Measurements from ENCODE around the gene DDX28. TPM values are rescaled to one million over a fixed set of nuclear protein-coding genes. Genes with fewer than 3 reads are reported as not detected.

DDX28 gene
- total and polyA plus RNA-seq, 2 of the 4 experiments (the other 2 are of a cell fraction): 9.2 to 10.0 TPM

- peaks cover 14% of the 10 kb centered on the region for H3K9me1 ChIP-seq (ENCODE audit: insufficient read depth, low read length)
- H3K79me1 ChIP-seq (ENCODE audit: low read depth in 1 of 2, low read length in 2 of 2): 0 out of 4 replicates have a peak, but pooled peaks cover 0 to 5% of the 10 kb centered on the region in 2 experiments
- H2AFZ ChIP-seq (replicated peaks; ENCODE audit: low read length, poor library complexity): no peak overlapping the region
- H4K5ac ChIP-seq (ENCODE audit: low read depth, low read length): no peak overlapping the region
- H3K4me1 ChIP-seq (ENCODE audit: control insufficient read depth, insufficient read depth, low read length): peaks cover 16% of the 10 kb centered on the region
- no peak overlapping the region for H3K23ac ChIP-seq (ENCODE audit: low read depth, low read length)
- no peak overlapping the region for H2AK9ac ChIP-seq (replicated peaks; ENCODE audit: low read depth, low read length, poor library complexity)
- BruUV-seq (replicated peaks): no TSS peak
- dilution Hi-C loops (cut with HindIII; ENCODE audit: low sequenced_read_pairs, unreplicated experiment) (no loop called here), intact Hi-C loops (cut with micrococcal nuclease) (no loop called here), in situ Hi-C loops (cut with MboI; ENCODE audit: low sequenced_read_pairs) (no loop called here)
- H3K56ac ChIP-seq (ENCODE audit: extremely low read depth, insufficient read depth, low read length): no peak overlapping the region
- H3K27ac ChIP-seq (ENCODE audit: insufficient read depth, low read length): no peak overlapping the region
- H3K14ac ChIP-seq (replicated peaks; ENCODE audit: low read depth, low read length): no peak overlapping the region
- no peak overlapping the region for H2BK120ac ChIP-seq (ENCODE audit: low read depth, low read length)
- H3K4me2 ChIP-seq (ENCODE audit: low read depth, low read length): no peak overlapping the region
- TF ChIP-seq, protein P1, sequence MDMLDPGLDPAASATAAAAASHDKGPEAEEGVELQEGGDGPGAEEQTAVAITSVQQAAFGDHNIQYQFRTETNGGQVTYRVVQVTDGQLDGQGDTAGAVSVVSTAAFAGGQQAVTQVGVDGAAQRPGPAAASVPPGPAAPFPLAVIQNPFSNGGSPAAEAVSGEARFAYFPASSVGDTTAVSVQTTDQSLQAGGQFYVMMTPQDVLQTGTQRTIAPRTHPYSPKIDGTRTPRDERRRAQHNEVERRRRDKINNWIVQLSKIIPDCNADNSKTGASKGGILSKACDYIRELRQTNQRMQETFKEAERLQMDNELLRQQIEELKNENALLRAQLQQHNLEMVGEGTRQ (IDR thresholded peaks at IDR 0.05; ENCODE audit: low read depth, low read length): no peak
- TF ChIP-seq MAFK (IDR thresholded peaks at IDR 0.05; ENCODE audit: low read depth, low read length) (no peak), FOS (IDR thresholded peaks at IDR 0.05; ENCODE audit: low read depth, low read length) (no peak), NFE2L2 (IDR thresholded peaks at IDR 0.05; ENCODE audit: low read depth, low read length) (no peak), SMC3 (IDR thresholded peaks at IDR 0.05; ENCODE audit: low read depth, low read length) (no peak), MXI1 (IDR thresholded peaks at IDR 0.05; ENCODE audit: borderline replicate concordance, low read depth, low read length) (no peak), RCOR1 (IDR thresholded peaks at IDR 0.05; ENCODE audit: insufficient replicate concordance, low read length) (no peak), MAZ (IDR thresholded peaks at IDR 0.05; ENCODE audit: borderline replicate concordance, low read depth, low read length) (no peak), RAD21 (IDR thresholded peaks at IDR 0.05; ENCODE audit: low read length) (no peak), BHLHE40 (IDR thresholded peaks at IDR 0.05; ENCODE audit: low read depth, low read length) (no peak), ELK1 (IDR thresholded peaks at IDR 0.05; ENCODE audit: borderline replicate concordance, low read depth, low read length) (no peak), CEBPB (IDR thresholded peaks at IDR 0.05; ENCODE audit: low read depth, low read length) (no peak), POLR2A (IDR thresholded peaks at IDR 0.05; ENCODE audit: low read depth, low read length) (no peak)
- no peak overlapping the region for H3K4me3 ChIP-seq (ENCODE audit: insufficient read depth, low read depth, low read length)
- no peaks in the 10 kb centered on the region for H3K9me3 ChIP-seq (ENCODE audit: control insufficient read depth, insufficient read depth, low read length)
- H2BK15ac ChIP-seq (ENCODE audit: low read depth, low read length): no peak overlapping the region
- peaks cover 23% of the 10 kb centered on the region for H4K20me1 ChIP-seq (ENCODE audit: insufficient read depth, low read length)
- H2BK20ac ChIP-seq (ENCODE audit: low read depth, low read length): no peak overlapping the region
- ChIA-PET POLR2A (ENCODE audit: unreplicated experiment) (no interaction called here), CTCF (no interaction called here)
- 100% methylated on average over 2 of the region's 3 CpGs; no CpG with 5 or more reads in 1 of the 2 experiments for WGBS, 2 experiments (ENCODE audit: extremely low coverage in 2 of 2, insufficient read length in 1 of 2)
- no peak overlapping the region for H3K4ac ChIP-seq (ENCODE audit: low read depth, low read length)
- H3K36me3 ChIP-seq (ENCODE audit: control insufficient read depth, insufficient read depth, low read length): peaks cover 11% of the 10 kb centered on the region; the same call in 1 of the 2 replicates
- H4K8ac ChIP-seq (ENCODE audit: low read depth in 2 of 2, low read length in 2 of 2): no peak overlapping the region
- no peak overlapping the region for H4K91ac ChIP-seq (ENCODE audit: insufficient read depth, low read depth, low read length)
- H3K18ac ChIP-seq (ENCODE audit: low read depth, low read length): no peak overlapping the region
- no peak overlapping the region for H3K9ac ChIP-seq (ENCODE audit: low read depth, low read length)
- H2AK5ac ChIP-seq (ENCODE audit: low read depth, low read length): no peak overlapping the region
- no peak for ATAC-seq (ENCODE audit: low read depth)
- H3K27me3 ChIP-seq (ENCODE audit: control insufficient read depth, insufficient read depth, low read length): no peaks in the 10 kb centered on the region
- DNase-seq: no peak
- no peak overlapping the region for H2BK5ac ChIP-seq (ENCODE audit: low read depth, low read length, poor library complexity, severe bottlenecking)
These were observed 38.4 kb upstream of the DDX28 start for GRCh38 chr16:68061396-68061795.
